ENCODE results near the gene RMND5A.
"Not testable (repeated sequence)": the region's sequence is repeated elsewhere in the genome, so short reads cannot be mapped to it uniquely, and the experiment has no call there.

Gene RMND5A

GRCh38 chr2:86719637-86720539 is at the start of gene RMND5A:
TSS of gene RMND5A (plus strand) at chr2:86720291. CDS start at chr2:86720668, 377 bp downstream.
- not testable (repeated sequence) for DNase-seq

- DNase-seq, result no peak
Measured at GRCh38 chr2:86671337-86671981, 48.6 kb upstream of the RMND5A start.

GRCh38 chr2:86672027-86672545 is 48.0 kb upstream of the RMND5A start:
- no peak for DNase-seq

GRCh38 chr2:86673011-86673410 is 47.1 kb upstream of the RMND5A start:
- DNase-seq, result no peak

GRCh38 chr2:86673986-86674670 is 46.0 kb upstream of the RMND5A start:
- DNase-seq, result no peak

- DNase-seq, result no peak
Measured at GRCh38 chr2:86675104-86675503, 45.0 kb upstream of the RMND5A start.

GRCh38 chr2:86675511-86676015 is 44.5 kb upstream of the RMND5A start:
- DNase-seq, result no peak

GRCh38 chr2:86677816-86678215 is 42.3 kb upstream of the RMND5A start:
- no peak for DNase-seq

- DNase-seq, result no peak
Measured at GRCh38 chr2:86679036-86679435, 41.1 kb upstream of the RMND5A start.

GRCh38 chr2:86685351-86685750 is 34.7 kb upstream of the RMND5A start:
- no peak for DNase-seq

- DNase-seq, result no peak
Measured at GRCh38 chr2:86686460-86686859, 33.6 kb upstream of the RMND5A start.

GRCh38 chr2:86686905-86687304 is 33.2 kb upstream of the RMND5A start:
- no peak for DNase-seq

GRCh38 chr2:86695053-86695691 is 24.9 kb upstream of the RMND5A start:
- no peak for DNase-seq

GRCh38 chr2:86697551-86698104 is 22.5 kb upstream of the RMND5A start:
- DNase-seq, result no peak

- DNase-seq, result no peak
Measured at GRCh38 chr2:86700690-86701089, 19.4 kb upstream of the RMND5A start.

- DNase-seq, result peak; percentile 66
Measured at GRCh38 chr2:86703704-86704361, 16.3 kb upstream of the RMND5A start.

- DNase-seq, result no peak
Measured at GRCh38 chr2:86704459-86704971, 15.6 kb upstream of the RMND5A start.

- no peak for DNase-seq
Measured at GRCh38 chr2:86706220-86706619, 13.9 kb upstream of the RMND5A start.

- no peak for DNase-seq
Measured at GRCh38 chr2:86706935-86707334, 13.2 kb upstream of the RMND5A start.

- not testable (repeated sequence) for DNase-seq
Measured at GRCh38 chr2:86708126-86708525, 12.0 kb upstream of the RMND5A start.

GRCh38 chr2:86714579-86715173 is 5.4 kb upstream of the RMND5A start:
- DNase-seq, result not testable (repeated sequence)

Data from NCI-H1694 (cell line).